Measurements from ENCODE around the gene AUTS2.

Gene AUTS2

DNA sequence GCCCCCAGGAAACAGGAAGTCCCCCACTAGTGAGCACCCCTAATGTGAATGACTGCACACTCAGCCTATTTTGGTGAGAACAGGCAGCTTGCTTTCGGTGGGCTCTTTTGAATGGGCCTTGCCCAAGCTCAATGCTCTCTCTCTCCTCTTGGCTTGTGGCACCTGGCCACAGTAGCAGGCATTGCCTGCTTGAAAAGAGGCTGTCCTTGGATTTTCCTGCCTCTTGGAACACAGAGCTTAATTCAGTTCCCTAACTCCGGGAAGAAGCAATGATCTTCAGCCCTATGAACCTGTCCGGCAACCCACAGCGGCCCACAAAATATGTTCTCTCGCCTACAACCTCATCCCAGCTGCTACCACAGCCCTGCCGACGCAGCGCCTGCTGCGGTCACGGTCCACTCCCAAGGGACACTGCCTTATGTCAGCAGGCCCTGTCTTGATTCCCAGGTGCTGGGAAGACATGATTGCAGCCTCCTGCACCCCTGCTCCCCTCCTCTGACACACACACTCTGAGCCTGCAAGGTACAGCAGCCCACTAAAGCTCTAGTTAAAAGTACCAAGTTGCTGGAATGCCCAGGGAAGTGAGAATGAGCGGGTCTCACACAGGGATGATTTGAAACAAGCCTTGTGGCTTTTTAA, 818.2 kb downstream of the AUTS2 start:
- DNase-seq, result no peak

DNA sequence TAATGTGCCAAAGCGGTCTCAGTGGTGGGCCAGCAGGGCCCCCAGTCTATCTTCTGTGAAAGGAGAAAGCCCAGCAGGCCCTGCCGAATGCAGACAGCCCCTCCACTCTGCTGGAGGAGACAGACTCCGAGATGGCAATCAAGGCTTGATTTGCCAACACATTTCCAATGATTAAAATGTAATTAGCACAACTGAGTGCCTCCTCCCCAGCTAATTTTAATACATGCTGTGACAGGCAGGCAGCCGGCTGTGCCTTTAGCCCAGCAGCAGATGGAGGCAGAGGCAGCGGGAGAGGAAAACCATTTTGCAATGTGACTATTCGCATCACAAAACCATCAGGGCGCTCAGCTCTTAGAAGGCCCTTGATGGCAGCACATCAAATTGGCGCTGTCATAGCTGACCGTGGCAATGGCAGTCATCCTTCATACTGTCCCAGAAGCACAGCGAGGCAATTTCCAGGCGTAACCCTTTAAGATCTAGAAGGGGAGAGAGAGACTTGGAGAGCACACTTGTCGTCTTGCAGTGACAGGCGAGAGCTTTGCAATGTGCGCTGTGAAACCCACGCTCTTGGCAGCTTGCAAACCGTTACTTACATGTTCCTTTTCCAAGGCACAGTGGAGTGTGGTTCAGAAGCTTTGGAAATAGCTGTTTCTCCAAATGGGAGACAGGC, 818.8 kb downstream of the AUTS2 start:
- no peak for DNase-seq

DNA sequence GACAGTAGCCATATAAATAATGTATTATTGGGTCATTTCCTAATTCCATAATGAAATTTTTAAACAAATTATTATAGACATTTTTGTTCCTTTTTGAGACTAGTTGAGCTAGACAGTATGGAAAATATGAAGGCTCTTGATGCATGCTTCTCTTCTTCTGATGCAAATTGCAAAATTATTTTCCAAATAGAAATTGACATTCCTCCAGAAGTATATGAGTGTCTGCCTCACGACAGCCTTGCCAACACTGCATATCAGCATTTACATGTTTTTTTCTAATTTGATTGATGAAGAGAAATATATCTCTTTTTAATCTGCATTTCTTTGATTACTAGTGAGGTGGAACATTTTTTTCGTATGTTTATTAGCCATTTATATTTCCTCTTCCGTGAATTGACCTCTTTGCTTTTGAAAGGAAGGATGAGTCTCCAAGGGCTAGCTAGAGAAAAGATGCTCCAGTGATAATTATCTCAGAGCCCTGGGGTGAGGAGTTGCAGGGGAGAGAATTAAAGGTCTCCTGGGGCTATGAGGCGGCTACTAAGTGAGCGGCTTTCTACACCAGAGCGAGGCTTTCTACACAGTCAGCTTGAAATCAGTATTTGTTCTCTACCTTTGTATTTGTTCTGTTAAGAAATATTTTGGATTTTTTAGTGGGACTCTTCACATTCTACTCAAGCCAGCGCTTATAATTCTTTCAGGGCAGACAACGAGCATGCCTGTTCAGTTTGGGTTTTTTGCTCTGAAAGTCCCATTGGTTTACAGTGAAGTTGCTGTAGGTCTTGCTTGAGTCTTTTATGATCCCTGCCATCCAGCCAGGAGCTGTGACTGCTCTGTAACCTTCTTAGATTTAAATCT, 821.5 kb downstream of the AUTS2 start:
- DNase-seq, result no peak

DNA sequence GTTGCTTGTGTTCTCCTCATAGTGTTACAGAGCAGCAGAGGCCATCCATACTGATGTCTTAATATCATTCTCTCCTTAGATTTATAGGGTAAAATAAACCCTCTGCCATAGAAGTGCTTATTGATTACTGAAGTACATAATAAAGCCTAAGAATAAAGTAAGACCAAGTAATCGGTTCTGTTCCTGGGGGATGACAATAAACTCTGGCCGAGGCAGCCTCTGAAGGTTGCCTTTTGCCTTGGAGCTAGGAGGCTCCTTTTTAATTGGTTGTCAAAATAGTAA, 822.0 kb downstream of the AUTS2 start:
- no peak for DNase-seq

DNA sequence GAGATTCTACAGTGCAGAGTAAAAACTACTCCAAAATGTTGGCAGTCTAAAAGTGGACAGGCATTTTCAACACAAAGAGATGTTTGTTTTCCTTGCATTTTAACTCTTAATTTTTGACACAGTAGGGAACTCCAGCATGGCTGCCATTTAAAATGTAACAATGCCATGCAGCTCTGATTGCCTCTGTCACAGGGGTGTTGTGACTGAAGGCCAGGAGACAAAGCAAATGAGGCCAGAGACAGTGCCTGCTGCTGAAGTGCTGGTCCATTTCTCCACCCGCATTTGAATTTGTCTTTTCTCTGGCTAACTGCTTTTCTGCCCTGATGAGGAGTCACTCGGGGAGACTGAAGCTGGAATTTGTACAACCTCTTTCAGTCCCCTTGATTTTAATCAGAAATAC, 823.0 kb downstream of the AUTS2 start:
- no peak for DNase-seq

DNA sequence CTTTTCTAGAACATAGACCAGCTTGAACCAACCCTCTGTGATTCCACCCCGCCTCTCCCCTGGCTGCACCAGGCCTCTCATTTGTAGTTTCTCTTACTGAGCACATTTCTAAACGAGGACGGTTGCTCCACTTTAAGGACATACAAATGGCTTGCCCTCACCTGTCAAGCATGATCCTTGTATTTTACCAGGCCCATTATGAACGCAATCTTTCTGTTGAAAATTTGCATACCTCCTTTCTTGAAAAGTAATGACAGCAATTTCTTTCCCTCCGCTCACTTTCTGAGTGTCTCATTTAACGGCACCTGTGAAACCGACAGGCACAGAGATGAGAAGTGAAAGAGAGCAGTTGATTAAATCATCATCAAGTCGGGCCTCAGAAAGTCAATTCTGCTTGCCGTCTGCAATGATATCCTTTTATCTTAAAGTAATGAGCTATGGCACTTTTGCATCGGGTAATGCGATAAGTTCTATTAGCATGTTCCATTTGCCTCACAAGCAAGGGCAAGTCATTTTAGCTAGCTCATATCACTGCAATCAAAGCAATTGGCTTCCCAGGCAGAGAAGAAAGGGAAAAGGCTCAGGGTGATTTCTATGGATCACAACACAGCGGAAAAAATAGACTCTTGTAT, 828.1 kb downstream of the AUTS2 start:
- DNase-seq, result no peak

DNA sequence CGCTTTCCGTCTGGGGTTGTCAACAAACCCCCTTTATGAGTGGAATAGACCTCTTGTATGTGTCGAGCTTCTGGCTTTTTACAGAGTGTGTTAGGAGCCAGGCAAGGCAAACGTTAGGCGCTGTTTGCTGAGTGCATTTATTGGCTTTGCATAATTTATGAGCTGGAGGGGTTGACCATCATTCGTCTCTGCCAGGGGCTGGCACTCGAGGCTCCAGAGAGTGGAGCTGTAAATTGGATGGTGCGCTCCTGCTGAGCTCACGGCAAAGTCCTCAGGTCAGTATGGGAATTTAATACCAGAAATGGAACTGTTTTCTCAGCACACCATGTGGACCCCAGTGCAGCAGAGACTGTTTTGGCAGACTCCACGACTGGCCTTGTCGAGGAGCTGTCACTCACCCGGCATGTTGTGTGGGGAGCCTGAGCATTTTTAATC, 834.3 kb downstream of the AUTS2 start:
- DNase-seq, result no peak

DNA sequence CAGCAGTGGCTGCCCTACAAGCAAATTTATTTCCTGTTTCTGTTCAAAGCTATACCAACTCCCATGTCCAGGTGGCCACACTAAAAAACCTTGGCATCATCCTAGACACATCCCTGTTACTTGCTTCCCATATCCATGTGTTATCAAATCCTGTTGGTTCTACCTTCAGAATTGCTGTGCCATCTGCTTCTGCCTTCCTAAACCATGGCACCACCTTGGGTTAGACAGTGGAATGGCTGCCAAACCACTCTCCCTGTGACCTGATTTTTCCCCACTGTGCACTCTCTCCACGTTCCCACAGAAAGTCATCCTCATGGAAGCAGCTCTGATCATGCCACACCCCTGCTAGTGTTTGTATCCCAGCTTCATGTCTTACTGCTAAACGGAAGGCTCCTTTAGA, 836.1 kb downstream of the AUTS2 start:
- DNase-seq, result no peak

DNA sequence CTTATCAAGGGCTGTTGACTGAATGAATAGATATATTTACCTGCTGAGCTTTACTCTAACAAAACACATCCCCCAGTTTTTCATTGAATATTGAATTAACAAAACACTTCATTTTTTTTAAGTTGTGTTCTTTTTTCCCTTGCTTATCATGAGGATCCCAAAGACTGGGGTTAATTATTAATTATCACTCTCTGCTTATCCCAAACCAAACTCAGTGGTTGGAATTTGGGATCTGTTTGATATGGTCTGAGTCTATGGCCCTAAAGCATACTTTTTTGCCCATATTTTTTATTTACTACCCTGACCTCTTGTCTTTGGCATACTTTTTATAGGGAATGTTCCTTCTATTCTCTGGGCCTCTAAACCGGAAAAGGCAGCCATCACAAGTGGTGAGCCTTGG, 836.5 kb downstream of the AUTS2 start:
- no peak for DNase-seq

DNA sequence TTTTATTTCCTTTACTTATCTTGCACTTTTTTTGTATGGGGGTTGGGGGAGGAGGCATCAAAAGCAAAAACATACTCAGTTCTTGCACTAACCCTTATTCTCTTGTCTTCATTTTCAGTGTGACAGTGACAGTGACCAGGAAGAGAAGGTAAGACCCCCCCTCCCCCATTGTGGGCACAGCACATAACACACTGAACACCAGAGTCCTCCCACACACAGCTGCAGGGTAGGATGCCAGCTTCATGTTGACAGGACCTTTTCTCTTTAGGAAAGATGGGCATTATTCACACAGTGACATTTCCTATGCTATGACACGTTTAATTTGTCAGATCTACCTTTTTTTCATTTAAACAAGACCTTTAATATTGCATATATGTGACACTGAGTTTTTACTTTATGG, 837.4 kb downstream of the AUTS2 start:
- no peak for DNase-seq

DNA sequence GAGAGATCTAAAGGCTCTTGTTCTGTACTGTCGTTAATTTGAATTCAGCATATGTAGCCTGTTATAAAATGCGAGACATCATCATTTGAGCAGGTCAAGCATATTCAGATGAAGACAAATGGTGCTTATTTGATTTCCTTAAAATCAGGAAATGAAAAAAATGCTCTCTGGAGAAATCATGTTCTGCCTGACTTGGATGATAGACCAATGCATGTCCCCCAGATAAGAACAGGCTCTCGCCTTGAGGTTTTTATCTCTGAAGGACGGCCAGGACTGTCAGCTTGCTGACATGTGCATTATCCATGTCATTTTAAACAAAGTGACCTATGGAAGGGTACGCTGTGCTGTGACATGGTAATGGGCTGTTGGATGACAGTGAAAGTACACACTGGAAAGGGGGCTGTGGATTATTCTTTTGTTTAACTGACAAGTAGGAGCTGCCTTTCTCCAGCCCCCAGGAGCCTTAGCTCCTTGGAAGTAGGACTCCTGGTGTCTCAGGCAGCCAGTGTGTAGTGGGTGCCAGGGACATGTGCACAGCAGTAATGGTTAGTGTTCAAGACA, 838.6 kb downstream of the AUTS2 start:
- DNase-seq, result no peak

DNA sequence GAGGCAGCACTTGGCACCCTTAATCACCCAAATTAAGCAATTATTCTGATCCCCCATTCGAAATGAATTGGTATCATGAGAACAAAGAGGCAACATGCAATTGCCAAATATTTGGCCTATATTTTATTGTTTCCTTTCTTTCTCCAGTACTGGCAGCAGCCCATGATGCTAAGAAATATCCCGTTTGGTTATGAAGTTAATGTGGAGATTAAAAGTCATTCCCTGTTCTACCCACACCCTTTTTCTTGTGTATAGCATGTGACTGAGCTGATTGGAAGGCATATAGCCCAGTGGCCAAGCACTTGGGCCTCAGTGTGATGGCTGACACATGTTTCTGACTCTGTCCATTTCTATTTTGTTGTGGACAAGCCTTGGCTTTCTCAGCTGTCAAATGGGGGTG, 841.4 kb downstream of the AUTS2 start:
- no peak for DNase-seq

DNA sequence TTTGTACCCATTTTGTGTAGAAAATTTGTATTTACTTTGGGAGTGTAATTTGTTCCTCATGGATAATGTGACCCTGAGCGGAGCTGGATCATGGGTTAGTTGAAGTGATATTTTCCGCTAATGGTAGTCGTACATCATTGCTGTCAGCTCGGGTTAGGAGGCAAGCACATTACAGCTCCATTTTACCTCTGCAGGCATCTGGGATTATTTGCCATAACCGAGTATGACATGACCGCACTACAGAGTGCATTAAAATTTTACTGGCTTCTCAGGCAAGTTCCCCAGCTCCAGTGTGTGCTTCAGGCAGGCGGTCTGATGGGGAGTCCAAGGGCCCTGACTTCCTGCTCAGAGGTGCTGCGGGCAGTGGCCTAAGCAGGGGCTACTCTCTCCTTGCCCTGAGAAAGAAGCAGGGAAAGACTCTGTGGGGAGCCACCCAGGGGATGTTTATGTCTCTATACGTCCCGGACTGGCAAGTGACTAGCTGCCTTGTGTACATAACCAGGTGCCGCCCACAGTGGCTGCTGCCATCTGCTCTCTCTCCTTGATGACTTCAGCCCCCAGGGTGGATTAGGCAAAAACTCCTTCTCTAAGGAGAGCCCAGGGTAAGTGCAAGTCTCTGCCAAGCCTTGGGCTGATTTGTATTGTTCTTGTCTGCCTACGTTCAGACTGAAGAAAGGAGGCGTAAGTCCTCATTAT, 848.3 kb downstream of the AUTS2 start:
- DNase-seq, result no peak

DNA sequence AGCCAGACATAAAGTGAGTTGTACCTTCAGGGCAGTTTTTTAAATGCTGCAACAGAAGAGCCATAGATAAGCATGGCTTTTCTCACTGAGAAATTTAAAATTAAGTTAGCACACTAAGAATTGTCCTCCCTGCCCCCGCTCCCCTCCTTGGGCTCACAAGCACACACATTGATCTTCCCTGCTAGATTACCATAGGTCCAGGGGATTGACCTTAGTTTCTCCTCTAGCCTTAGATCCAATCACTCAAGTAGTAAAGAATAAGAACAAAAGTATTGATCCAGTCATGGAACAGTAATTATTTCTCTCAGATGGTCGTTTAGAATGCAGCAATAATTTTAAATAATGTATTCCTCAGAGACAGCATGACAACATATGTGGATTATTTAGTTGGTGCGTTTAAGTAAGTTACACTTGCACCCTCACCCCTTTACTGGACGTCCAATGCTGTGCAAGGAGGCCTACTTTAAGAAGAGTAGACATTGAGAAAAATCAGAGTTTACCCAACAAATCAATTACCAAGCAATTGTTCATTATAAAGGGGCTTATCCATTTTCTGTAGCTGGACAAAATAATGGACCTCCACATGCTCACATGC, 850.1 kb downstream of the AUTS2 start:
- DNase-seq, result no peak

DNA sequence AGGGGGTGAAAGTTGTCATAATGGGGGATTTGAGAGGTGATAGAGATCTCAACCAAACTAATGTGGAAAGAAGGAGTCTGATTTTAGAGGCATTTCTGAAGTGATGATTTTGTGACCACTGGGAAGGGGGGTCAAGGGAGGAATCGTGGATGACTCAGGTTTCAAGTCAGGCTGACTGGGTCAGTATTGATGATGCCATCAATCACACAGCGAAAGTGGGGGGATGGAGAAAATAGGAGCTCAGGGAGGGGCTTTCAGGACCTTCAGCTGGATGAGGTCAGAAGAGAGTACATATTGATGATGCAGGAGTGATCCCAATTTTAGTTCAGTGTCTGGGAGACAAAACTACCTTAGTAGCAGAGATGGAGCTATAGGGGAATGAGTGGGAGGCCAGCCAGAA, 852.5 kb downstream of the AUTS2 start:
- no peak for DNase-seq

DNA sequence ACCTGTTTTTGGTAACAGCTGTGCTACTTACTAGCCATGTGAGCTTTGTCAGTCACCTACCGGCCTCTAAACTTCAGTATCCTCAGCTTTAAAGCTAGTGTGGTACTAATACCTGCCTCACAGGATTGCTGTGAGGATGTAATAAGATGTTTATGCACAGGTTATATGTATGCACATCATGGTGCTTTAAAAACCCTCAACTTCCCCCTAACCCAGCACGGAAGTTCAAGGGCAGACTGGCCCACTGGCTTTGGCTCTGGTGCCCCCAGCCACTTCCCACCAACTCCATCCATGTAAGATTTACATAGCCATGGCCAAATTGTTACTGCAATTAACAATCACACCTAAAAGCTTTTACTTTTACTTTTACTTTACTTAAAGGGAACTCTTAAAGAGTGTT, 857.6 kb downstream of the AUTS2 start:
- DNase-seq, result no peak

DNA sequence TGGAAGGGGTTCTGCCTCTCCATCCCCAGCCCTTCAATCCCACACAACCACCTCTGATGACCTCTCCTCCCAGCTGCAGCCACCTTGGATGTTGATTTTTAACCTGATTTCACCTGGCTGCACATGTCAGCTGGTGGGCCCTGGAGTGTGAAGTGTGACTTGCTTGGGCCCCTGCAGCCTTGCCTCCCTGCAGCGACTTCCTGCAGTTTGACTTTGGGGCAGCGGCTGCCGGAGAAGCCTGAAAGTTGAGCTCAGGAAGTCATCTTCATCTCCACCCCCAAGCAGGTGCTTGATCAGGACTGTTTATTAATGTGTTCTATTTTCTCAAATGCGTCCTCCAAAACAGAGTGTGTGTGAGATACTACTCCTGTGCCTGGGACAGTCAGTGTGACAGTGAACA, 858.4 kb downstream of the AUTS2 start:
- DNase-seq, result no peak

DNA sequence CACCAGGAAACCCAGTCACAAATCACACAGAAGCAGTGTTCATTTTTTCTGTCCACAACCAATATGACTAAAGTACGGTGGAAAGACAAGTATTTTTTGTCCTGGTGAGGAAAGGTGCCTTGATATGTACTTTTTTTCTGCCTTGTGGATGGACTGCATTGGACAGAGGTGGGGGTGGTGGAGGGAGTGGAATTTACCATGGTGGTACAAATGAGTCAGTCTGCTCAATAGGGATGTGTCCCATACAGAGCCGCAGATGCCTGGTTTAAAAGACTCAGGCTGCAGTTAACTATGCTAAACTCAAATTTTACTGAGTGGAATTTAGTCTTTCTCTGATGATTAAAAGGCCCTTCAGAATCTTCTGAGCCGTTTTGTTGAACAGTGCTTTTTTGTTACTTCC, 859.2 kb downstream of the AUTS2 start:
- DNase-seq, result no peak

DNA sequence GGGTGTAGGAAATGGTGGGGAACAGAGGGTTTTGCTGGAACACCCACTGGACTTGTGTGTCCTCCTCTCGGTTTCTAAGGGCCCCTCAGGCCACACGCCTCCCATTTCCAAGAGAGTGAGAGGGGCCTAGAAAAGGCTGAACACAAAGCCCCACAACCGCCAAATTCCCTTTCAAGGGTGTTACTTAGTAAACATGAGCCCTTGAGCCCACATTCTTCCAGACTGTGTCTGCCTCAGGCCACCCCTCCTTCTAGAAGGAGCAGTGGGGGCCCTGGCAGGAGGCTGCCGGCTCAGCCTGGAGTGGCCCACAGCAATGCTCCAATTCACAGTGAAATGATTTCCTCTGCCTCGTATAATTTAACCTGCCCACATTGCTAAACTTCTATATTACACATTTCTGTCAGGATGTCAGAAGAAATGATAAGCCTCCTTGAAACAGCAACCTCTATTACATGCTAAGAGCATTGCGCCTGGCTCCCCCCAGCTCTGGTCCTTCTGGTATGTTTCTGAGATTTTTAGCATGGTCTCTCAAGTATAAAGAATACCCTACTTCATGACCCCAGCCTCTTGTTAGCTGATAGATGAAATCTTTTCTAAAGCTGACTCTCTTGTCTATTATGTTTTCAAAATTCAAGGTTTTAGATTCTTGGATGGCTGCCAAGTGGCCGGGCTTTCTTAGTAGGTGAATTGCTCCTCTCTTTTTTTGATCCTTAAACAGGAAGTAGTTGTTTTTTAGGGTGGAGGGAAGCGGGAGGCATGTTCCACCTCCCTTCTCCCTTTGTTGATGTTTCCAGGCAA, 859.8 kb downstream of the AUTS2 start:
- DNase-seq, result no peak

DNA sequence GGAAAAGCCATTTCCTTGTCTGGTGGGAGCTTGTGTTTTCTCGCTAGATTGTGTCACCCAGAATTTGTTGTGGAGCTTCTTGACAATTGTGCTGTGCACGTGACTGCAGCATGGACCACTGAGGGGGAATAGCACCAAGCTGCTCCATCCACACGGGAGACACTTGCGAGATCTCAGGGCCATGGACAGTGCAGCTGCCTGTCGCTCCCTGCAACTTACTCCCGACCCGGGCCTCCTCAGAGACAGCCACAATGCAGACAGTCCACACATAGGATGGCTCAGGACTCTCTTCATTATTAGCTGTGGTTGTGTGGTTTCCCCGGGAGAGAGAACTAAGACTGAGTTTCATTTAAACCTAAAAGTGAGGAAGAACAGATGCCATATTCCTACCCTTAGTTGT, 860.5 kb downstream of the AUTS2 start:
- DNase-seq, result no peak

DNA sequence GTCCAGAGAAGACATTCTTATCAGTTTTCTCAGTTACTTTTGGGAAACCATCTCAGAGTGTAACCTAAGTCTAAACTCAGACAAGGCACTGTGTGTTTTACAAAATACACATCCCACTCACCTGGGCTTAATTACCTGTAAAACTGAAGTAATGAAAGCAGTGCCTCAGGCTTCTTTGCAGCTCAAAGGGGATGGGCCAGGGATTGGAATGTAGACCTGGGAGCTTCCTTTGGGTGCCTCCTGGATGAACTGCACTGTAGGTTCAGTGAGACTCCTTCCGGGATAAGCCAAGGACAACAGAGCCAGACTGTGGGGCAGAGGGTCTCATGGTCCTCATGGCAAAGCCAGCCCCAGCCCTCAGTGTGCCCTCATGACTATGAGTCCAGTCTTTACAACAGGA, 861.3 kb downstream of the AUTS2 start:
- no peak for DNase-seq

DNA sequence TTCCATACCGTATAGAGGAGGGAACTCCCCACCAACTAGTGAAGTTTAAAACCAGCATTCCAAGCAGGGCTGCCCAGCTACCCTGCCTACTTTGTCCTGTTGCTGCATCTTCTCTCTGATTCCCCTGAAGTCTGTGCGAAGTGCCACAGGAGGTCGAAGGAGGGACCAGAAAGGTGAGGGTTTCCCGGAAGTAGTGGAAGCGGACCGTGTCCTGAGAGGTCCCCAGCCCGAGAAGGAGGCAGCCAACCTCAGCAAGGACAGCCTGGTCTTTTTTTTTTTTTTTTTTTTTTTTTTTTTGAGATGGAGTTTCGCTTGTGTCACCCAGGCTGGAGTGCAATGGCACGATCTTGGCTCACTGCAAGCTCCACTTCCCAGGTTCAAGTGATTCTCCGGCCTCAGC, 861.8 kb downstream of the AUTS2 start:
- DNase-seq, result no peak

All from GF-D8 (cell line).